ENCODE measurements around the gene HOXB13. TPM values are rescaled to one million over a fixed set of nuclear protein-coding genes. Genes with fewer than 3 reads are reported as not detected.

The HOXB13 gene
- total RNA-seq, 1 experiment from 2014 or later: not detected

- Histone ChIP-seq H2AFZ (ENCODE audit: low read length) (no peak overlapping the region), H4K8ac (replicated peaks; ENCODE audit: insufficient read length, low read depth, low read length) (no peak overlapping the region), H2BK15ac (ENCODE audit: low read depth, low read length) (no peak overlapping the region), H3K56ac (ENCODE audit: insufficient read length, low read depth, low read length) (no peak overlapping the region), H3K14ac (ENCODE audit: insufficient read depth, low read length) (no peak overlapping the region), H4K20me1 (ENCODE audit: control insufficient read depth, insufficient read depth, insufficient read length) (peaks cover 4% of the 10 kb centered on the region), H4K5ac (ENCODE audit: insufficient read length, low read depth, low read length) (no peak overlapping the region), H3K27ac (ENCODE audit: insufficient read length, low read depth, low read length) (no peak overlapping the region), H4K91ac (ENCODE audit: insufficient read length, low read depth, low read length) (no peak overlapping the region), H3K4me1 (ENCODE audit: insufficient read depth, low read length) (no peaks in the 10 kb centered on the region; the same call in 1 of the 2 replicates), H3K18ac (ENCODE audit: insufficient read length, low read depth, low read length) (no peak overlapping the region), H3K9me3 (ENCODE audit: control insufficient read depth, low read depth, low read length) (no peaks in the 10 kb centered on the region), H3K4ac (ENCODE audit: low read depth, low read length) (no peak overlapping the region), H3T11ph (ENCODE audit: low read length) (no peak overlapping the region), H2BK20ac (ENCODE audit: low read depth, low read length, poor library complexity, severe bottlenecking) (no peak overlapping the region), H2BK120ac (ENCODE audit: low read depth, low read length, poor library complexity, severe bottlenecking) (no peak overlapping the region), H3K4me2 (ENCODE audit: insufficient read depth, insufficient read length, low read length) (no peak overlapping the region), H2BK12ac (ENCODE audit: insufficient read length, low read depth, low read length) (no peak overlapping the region), H3K79me2 (ENCODE audit: insufficient read depth, low read length) (no peaks in the 10 kb centered on the region), H2BK5ac (ENCODE audit: insufficient read length, low read length) (no peak overlapping the region), H3K23ac (ENCODE audit: insufficient read length, low read depth, low read length) (no peak overlapping the region), H3K79me1 (ENCODE audit: insufficient read depth, low read depth, low read length, poor library complexity, severe bottlenecking) (no peaks in the 10 kb centered on the region), H3K23me2 (ENCODE audit: insufficient read length, low read depth, low read length, poor library complexity, severe bottlenecking) (peaks cover 8% of the 10 kb centered on the region), H3K9ac (ENCODE audit: extremely low read depth, insufficient read length, low read length) (no peak overlapping the region), H3K27me3 (ENCODE audit: insufficient read depth, low read length) (peaks cover 99% of the 10 kb centered on the region), H2AK5ac (ENCODE audit: insufficient read length, low read length) (no peak overlapping the region)
- WGBS (ENCODE audit: extremely low coverage, insufficient read length, low lambda C conversion rate): no CpG with 5 or more reads among the region's 20 CpGs
- Mint-ChIP-seq H3K27me3 (ENCODE audit: low read depth) (peaks cover 100% of the 10 kb centered on the region), H3K36me3 (ENCODE audit: insufficient read depth in 1 of 3, low read depth in 3 of 3) (peaks cover 0 to 2% (median 0%) of the 10 kb centered on the region in 3 experiments; a peak in 1 of 7 replicates), H3K27ac (no peak overlapping the region), H3K9me3 (peaks cover 4 to 11% of the 10 kb centered on the region in 2 experiments; a peak in 3 of 5 replicates), H3K4me3 (no peak overlapping the region), H3K4me1 (peaks cover 15 to 29% of the 10 kb centered on the region in 2 experiments)
- DNase-seq: no peak
- TF ChIP-seq CTCF (conservative IDR thresholded peaks at IDR 0.05): no peak
These were observed 2.2 kb downstream of the HOXB13 start for GRCh38 chr17:48726114-48726915.
